ENCODE results near the gene RFESD. TPM values are rescaled to one million over a fixed set of nuclear protein-coding genes. Genes with fewer than 3 reads are reported as not detected.
A peak's percentile ranks its signal among the peaks of the same experiment; 100 is the strongest.

Gene RFESD
- total and polyA plus RNA-seq, 2 of the 8 experiments (the other 6 are each of a cell fraction or from before 2014, with no cell fraction given) = 1.7 to 2.0 TPM

DNA sequence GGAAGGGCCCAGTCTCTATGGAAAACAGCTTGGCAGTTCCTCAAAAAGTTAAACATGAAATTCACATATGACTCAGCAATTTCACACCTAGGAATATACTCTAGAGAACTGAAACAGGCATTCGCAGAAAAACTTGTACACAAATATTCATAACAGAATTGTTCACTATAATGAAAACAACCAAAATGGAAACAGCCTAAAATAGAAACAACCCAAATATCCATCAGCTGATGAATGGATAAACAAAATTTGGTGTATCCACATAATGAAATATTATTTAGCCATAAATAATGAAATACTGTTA lies 31.5 kb upstream of the RFESD start:
- H3K4me2 ChIP-seq (ENCODE audit: insufficient read depth in 1 of 2, low read depth in 2 of 2, low read length in 2 of 2) = no peak overlapping the region
- CTCF ChIA-PET (ENCODE audit: partially characterized antibody) = no interaction called here
- TF ChIP-seq MAFK (IDR thresholded peaks at IDR 0.05; ENCODE audit: low read depth, low read length) (peak; percentile 32; the same call in 1 of the 2 replicates), RXRA (IDR thresholded peaks at IDR 0.05; ENCODE audit: insufficient read depth, low read depth, low read length) (no peak), ZNF274 (IDR thresholded peaks at IDR 0.05; ENCODE audit: borderline replicate concordance, extremely low read depth, low read length) (no peak)
- no peak overlapping the region for H2BK5ac ChIP-seq (ENCODE audit: low read depth, low read length)
- H3K9ac ChIP-seq (replicated peaks in 1 of 4; ENCODE audit: extremely low read depth in 1 of 4, low read depth in 3 of 4, low read length in 3 of 4) = no peak overlapping the region
- H3K79me1 ChIP-seq (ENCODE audit: low read depth, low read length) = no peaks in the 10 kb centered on the region
- no peak overlapping the region for H3K23ac ChIP-seq (ENCODE audit: insufficient read length)
- H3K4ac ChIP-seq (replicated peaks; ENCODE audit: insufficient read length, low read depth, low read length) = no peak overlapping the region
- H3K36me3 ChIP-seq (ENCODE audit: control insufficient read depth in 2 of 4, insufficient read depth in 4 of 4, low read length in 3 of 4) = no peaks in the 10 kb centered on the region
- H2BK15ac ChIP-seq (ENCODE audit: low read length) = no peak overlapping the region
- no peak overlapping the region for H2AFZ ChIP-seq (ENCODE audit: low read length)
- H4K5ac ChIP-seq (ENCODE audit: insufficient read length, low read depth, low read length) = no peak overlapping the region
- no peak overlapping the region for H2AK5ac ChIP-seq (ENCODE audit: low read depth, low read length)
- no peak overlapping the region for H2BK12ac ChIP-seq (ENCODE audit: low read depth, low read length)
- 96% methylated on average over 1 of the region's 1 CpG; no CpG with 5 or more reads in 1 of the 2 experiments for WGBS, 2 experiments (ENCODE audit: extremely low coverage in 1 of 2, insufficient coverage in 1 of 2, insufficient read length in 1 of 2, insufficient replicate concordance in 2 of 2, low coverage in 1 of 2, low lambda C conversion rate in 2 of 2, missing lambda C conversion rate in 1 of 2)
- H4K20me1 ChIP-seq (replicated peaks in 1 of 2; ENCODE audit: control insufficient read depth in 1 of 2, insufficient read depth in 2 of 2, low read length in 2 of 2) = no peaks in the 10 kb centered on the region
- no peak overlapping the region for H3K56ac ChIP-seq (replicated peaks; ENCODE audit: insufficient read length, low read depth, low read length)
- DNase-seq (ENCODE audit: low read depth in 1 of 2, low spot score in 2 of 2) (no peak), FAIRE-seq (no peak)
- H3K4me3 ChIP-seq (ENCODE audit: extremely low read depth in 1 of 4, insufficient read depth in 2 of 4, low read depth in 3 of 4, low read length in 4 of 4) = no peak overlapping the region
- H3K14ac ChIP-seq (ENCODE audit: insufficient read length) = no peak overlapping the region
- no peak overlapping the region for H4K8ac ChIP-seq (ENCODE audit: extremely low read depth, insufficient read depth, low read length)
- H3K79me2 ChIP-seq (ENCODE audit: control insufficient read depth in 1 of 2, insufficient read depth in 2 of 2, low read length in 2 of 2) = no peaks in the 10 kb centered on the region
- no peak overlapping the region for H4K91ac ChIP-seq (replicated peaks; ENCODE audit: insufficient read length, low read length)
- H3K9me3 ChIP-seq (ENCODE audit: insufficient read depth in 2 of 2, low read depth in 1 of 2, low read length in 1 of 2) = peaks cover 0 to 6% of the 10 kb centered on the region in 2 experiments; a peak in 2 of 4 replicates
- POLR2A ChIA-PET (ENCODE audit: partially characterized antibody) = no interaction called here
- H3K4me1 ChIP-seq (replicated peaks in 1 of 4; ENCODE audit: control insufficient read depth in 3 of 4, insufficient read depth in 4 of 4, low read length in 3 of 4) = peaks cover 1 to 8% (median 3%) of the 10 kb centered on the region in 4 experiments; a peak in 5 of 7 replicates
- peaks cover 0 to 20% (median 19%) of the 10 kb centered on the region in 4 experiments; a peak in 6 of 7 replicates for H3K27me3 ChIP-seq (replicated peaks in 1 of 4; ENCODE audit: control insufficient read depth in 3 of 4, extremely low read depth in 1 of 4, insufficient read depth in 3 of 4, low read length in 3 of 4)
- H3K18ac ChIP-seq (ENCODE audit: extremely low read depth, low read length) = no peak overlapping the region
- H2BK20ac ChIP-seq (ENCODE audit: low read length) = no peak overlapping the region
- no peak overlapping the region for H3K27ac ChIP-seq (ENCODE audit: low read depth, low read length)
- H2BK120ac ChIP-seq (replicated peaks; ENCODE audit: low read depth, low read length) = no peak overlapping the region
- H3K23me2 ChIP-seq (ENCODE audit: low read depth, low read length) = peaks cover 6% of the 10 kb centered on the region

Measured in H1 (cell line).